Melanocyte of skin (primary cell): ENCODE results near the gene GYG1. TPM values are rescaled to one million over a fixed set of nuclear protein-coding genes. Genes with fewer than 3 reads are reported as not detected.

Experiments
- total RNA-seq, 2 donors: library from RNA; depleted of rRNA; stranded (reverse); fragments of >200 nt; gene quantifications; 2 replicates each; pipeline ENCODE4 v1.2.3, GENCODE V29; 2012

The GYG1 gene
- 10 to 100 TPM; 29.9 to 41.0 TPM for total RNA-seq

GRCh38 chr3:148991219-148992026 is at the start of gene GYG1:
GYG1 (plus strand) TSS chr3:148991540; CDS start chr3:148991641, 101 bp downstream.

Other genes with a start within 250 kb of the GYG1 start
- under 1 TPM in 1 of 2 donors, not detected in 1; 0.69 TPM for gene CPB1, start 163.7 kb upstream of the GYG1 start, total RNA-seq
- gene CPA3, start 126.2 kb upstream of the GYG1 start, total RNA-seq = not detected
- 10 to 100 TPM; 44.0 to 45.1 TPM for gene HLTF, start 95.0 kb downstream of the GYG1 start, total RNA-seq
- gene HPS3, start 138.1 kb downstream of the GYG1 start, total RNA-seq = 10 to 100 TPM; 59.2 to 62.6 TPM
- not detected for gene CP, start 230.3 kb downstream of the GYG1 start, total RNA-seq